Activated B cell treated with CpG ODN at 0.5 μM for 24 hours (primary cell): Measurements from ENCODE around the gene NID2. TPM values are rescaled to one million over a fixed set of nuclear protein-coding genes. Genes with fewer than 3 reads are reported as not detected.

Source experiments
- ATAC-seq: fragments of 200-7000 bp; cut with Tn5 transposase; one replicate; pipeline ENCODE4 v1.10.0; 2021; ENCODE audit warnings: low read depth, mild to moderate bottlenecking, moderate library complexity
- CTCF ChIA-PET: fragments of 350-600 bp; sonication (Branson Sonifier 250); formaldehyde crosslinking; loops from one replicate; lab custom pipeline; 2021; ENCODE audit warnings: antibody characterized with exemption; lab: Charles Lee
- POLR2A ChIA-PET: fragments of 350-600 bp; sonication (Branson Sonifier 250); formaldehyde crosslinking; loops from one replicate; lab custom pipeline; 2021; ENCODE audit warnings: antibody characterized with exemption; lab: Charles Lee
- DNase-seq: peaks from one replicate; pipeline ENCODE4 v3.0.0; 2022
- H3K27ac Mint-ChIP-seq: one replicate; pipeline ENCODE4 v1.8.0; 2020; ENCODE audit warnings: mixed read lengths
- H3K27me3 Mint-ChIP-seq: one replicate; pipeline ENCODE4 v1.8.0; 2021; ENCODE audit warnings: mixed read lengths
- H3K36me3 Mint-ChIP-seq: one replicate; pipeline ENCODE4 v1.8.0; 2021; ENCODE audit warnings: low read depth, mixed read lengths
- H3K4me1 Mint-ChIP-seq: one replicate; pipeline ENCODE4 v1.8.0; 2021; ENCODE audit warnings: mixed read lengths
- H3K4me3 Mint-ChIP-seq: one replicate; pipeline ENCODE4 v1.8.0; 2020; ENCODE audit warnings: mild to moderate bottlenecking, mixed read lengths
- H3K9me3 Mint-ChIP-seq: one replicate; pipeline ENCODE4 v1.8.0; 2020; ENCODE audit warnings: mixed read lengths
- CTCF ChIP-seq: fragments of 200-600 bp; IDR thresholded peaks from one replicate; pipeline ENCODE4 v1.8.0; 2022; ENCODE audit warnings: antibody characterized with exemption, mild to moderate bottlenecking
- intact Hi-C: fragments of 100-400 bp; cut with micrococcal nuclease; formaldehyde crosslinking; loops from one replicate; pipeline ENCODE4 v1.15.1; 2024
- total RNA-seq: library from RNA; stranded (reverse); gene quantifications from 2 replicates; pipeline ENCODE4 v1.2.3, GENCODE V29; 2022

The NID2 gene
- total RNA-seq, 1 donor from 2014 or later = not detected

GRCh38 chr14:52089218-52089617 is 20.4 kb upstream of the NID2 start:
- Mint-ChIP-seq H3K36me3 (no peaks in the 10 kb centered on the region), H3K27ac (no peak overlapping the region), H3K27me3 (peaks cover 16% of the 10 kb centered on the region), H3K4me3 (no peak overlapping the region), H3K9me3 (peaks cover 5% of the 10 kb centered on the region), H3K4me1 (no peaks in the 10 kb centered on the region)
- CTCF ChIA-PET = no interaction called here
- POLR2A ChIA-PET = no interaction called here
- ATAC-seq = no peak
- intact Hi-C loops = no loop called here
- no peak for DNase-seq
- no peak for TF ChIP-seq CTCF

GRCh38 chr14:52086711-52087110 is 17.9 kb upstream of the NID2 start:
- H3K27me3 Mint-ChIP-seq = peaks cover 23% of the 10 kb centered on the region
- no peaks in the 10 kb centered on the region for H3K4me1 Mint-ChIP-seq
- H3K4me3 Mint-ChIP-seq = no peak overlapping the region
- no peak overlapping the region for H3K27ac Mint-ChIP-seq
- DNase-seq (no peak), ATAC-seq (no peak)
- TF ChIP-seq CTCF = no peak
- H3K36me3 Mint-ChIP-seq = no peaks in the 10 kb centered on the region
- intact Hi-C loops = no loop called here
- POLR2A ChIA-PET = no interaction called here
- CTCF ChIA-PET = no interaction called here
- peaks cover 6% of the 10 kb centered on the region for H3K9me3 Mint-ChIP-seq

GRCh38 chr14:52082903-52083302 is 14.0 kb upstream of the NID2 start:
- Mint-ChIP-seq H3K9me3 (peaks cover 6% of the 10 kb centered on the region), H3K4me3 (no peak overlapping the region), H3K27me3 (peaks cover 19% of the 10 kb centered on the region), H3K4me1 (no peaks in the 10 kb centered on the region), H3K36me3 (no peaks in the 10 kb centered on the region), H3K27ac (no peak overlapping the region)
- ChIA-PET POLR2A (no interaction called here), CTCF (no interaction called here)
- no peak for TF ChIP-seq CTCF
- ATAC-seq (no peak), DNase-seq (no peak)
- intact Hi-C loops = no loop called here

- no peak for TF ChIP-seq CTCF
- intact Hi-C loops = no loop called here
- no peaks in the 10 kb centered on the region for H3K36me3 Mint-ChIP-seq
- CTCF ChIA-PET = interaction anchor here (0.6 kb wide), 1 partner anchor 1681 kb away, joined by 3 read pairs; no protein-coding TSS in a partner anchor
- no peak overlapping the region for H3K4me3 Mint-ChIP-seq
- H3K9me3 Mint-ChIP-seq = peaks cover 6% of the 10 kb centered on the region
- peaks cover 19% of the 10 kb centered on the region for H3K27me3 Mint-ChIP-seq
- no peak for ATAC-seq
- H3K4me1 Mint-ChIP-seq = no peaks in the 10 kb centered on the region
- POLR2A ChIA-PET = no interaction called here
- no peak overlapping the region for H3K27ac Mint-ChIP-seq
- DNase-seq = no peak
Measured at GRCh38 chr14:52081964-52082363, 13.1 kb upstream of the NID2 start.

GRCh38 chr14:52080808-52081755 is 12.2 kb upstream of the NID2 start:
- CTCF ChIA-PET = no interaction called here
- DNase-seq = no peak

More at GRCh38 chr14:52080808-52081755, 12.2 kb upstream of the NID2 start:
- Mint-ChIP-seq H3K36me3 (no peaks in the 10 kb centered on the region), H3K9me3 (peaks cover 6% of the 10 kb centered on the region), H3K4me3 (no peak overlapping the region), H3K4me1 (no peaks in the 10 kb centered on the region), H3K27ac (no peak overlapping the region), H3K27me3 (peaks cover 23% of the 10 kb centered on the region)
- ATAC-seq = no peak
- intact Hi-C loops = no loop called here
- POLR2A ChIA-PET = no interaction called here
- TF ChIP-seq CTCF = no peak
